T47D (cell line): ENCODE measurements around the gene ADGRF1.

ENCODE experiments used
- DNase-seq, 2 experiments: peaks; one replicate each; pipeline versions ENCODE4 v3.0.0 to v3.0.0-alpha.2; 2011 to 2012; ENCODE audit warnings: low read depth in 1 of 2, low spot score in 1 of 2
- JUND ChIP-seq: IDR thresholded peaks from 2 replicates; pipeline ENCODE4 v1.6.1; 2012; ENCODE audit warnings: low read depth
- in situ Hi-C: cut with HindIII; loops from 2 replicates; pipeline ENCODE4 v1.10.0; 2016; ENCODE audit warnings: low sequenced_read_pairs, low pct_unique_long_range_greater_than_20kb

The ADGRF1 gene

DNA sequence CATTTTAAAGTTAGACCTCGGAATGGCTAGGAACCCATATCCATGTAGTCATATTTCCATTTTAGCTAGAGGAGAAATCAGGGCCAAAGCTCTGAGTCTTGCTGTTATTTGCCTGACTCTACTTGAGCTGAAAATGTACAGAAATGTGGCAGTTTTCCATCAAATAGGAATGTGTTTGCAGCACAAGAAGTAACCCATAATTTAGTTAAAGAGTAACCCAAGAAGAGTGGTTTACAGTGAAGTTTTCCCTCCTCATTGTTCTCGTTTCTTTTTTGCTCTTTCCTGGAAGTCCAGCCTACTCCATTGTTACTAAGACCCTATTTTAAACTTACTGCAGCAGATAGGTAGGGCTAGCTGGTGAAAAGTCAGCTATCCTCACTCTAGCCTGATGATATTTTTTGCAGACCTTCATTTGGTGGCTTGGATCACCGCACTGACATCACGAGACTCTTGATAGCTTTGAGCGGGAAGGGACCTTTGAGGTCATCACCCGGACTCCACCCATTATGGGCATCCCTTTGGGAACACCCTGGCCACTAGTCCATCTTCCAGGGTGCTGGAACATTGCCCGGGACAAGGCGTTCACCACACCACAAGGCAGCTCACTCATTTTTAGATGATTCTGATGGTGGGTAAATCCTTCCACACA is 92.4 kb downstream of the ADGRF1 start:
- in situ Hi-C loops = no loop called here
- no peak for DNase-seq
- TF ChIP-seq JUND = no peak

DNA sequence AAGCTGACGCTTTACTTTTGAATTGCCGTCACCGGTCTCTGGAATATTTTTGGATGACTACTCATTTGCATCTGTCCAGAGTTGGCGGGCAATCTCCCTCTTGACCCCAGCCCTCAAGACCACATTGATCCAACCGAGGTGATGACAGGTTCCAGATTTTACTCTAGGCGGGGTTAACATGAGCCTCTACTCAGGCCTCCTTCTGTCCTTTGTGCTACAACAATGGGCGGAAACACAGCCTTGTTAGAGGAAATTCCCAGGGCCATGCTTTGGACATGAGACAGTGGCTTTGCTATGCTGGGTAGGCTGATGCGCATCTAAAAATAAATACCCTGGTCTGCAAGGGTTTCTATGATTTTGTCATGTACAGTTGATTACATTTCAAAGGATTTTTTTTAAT is 93.4 kb downstream of the ADGRF1 start:
- TF ChIP-seq JUND = no peak
- in situ Hi-C loops = no loop called here
- no peak for DNase-seq
